Thoracic aorta (tissue), 2 donors: Measurements from ENCODE around the gene TMEM218. TPM values are rescaled to one million over a fixed set of nuclear protein-coding genes. Genes with fewer than 3 reads are reported as not detected.

Experiments
- ATAC-seq: fragments of 150-250 bp; one replicate; pipeline ENCODE4 v1.8.0; 2017; ENCODE audit warnings: low read depth; ENCODE audit not compliant: insufficient number of reproducible peaks, low FRiP score
- DNase-seq: peaks from one replicate; pipeline ENCODE4 v3.0.0-alpha.2; 2020; ENCODE audit warnings: low spot score
- H3K27ac ChIP-seq, 2 donors: fragments of 200-600 bp; sonication (generic); 1 replicate in 1 of 2; 2 replicates in 1 of 2; pipeline ENCODE4 v1.5.1; 2016; ENCODE audit warnings: mild to moderate bottlenecking in 2 of 2, moderate library complexity in 2 of 2
- H3K27me3 ChIP-seq: fragments of 200-600 bp; sonication (generic); replicated peaks from 2 replicates; pipeline ENCODE4 v1.6.0; 2016; ENCODE audit warnings: mild to moderate bottlenecking; ENCODE audit not compliant: insufficient read depth
- H3K36me3 ChIP-seq: fragments of 200-600 bp; sonication (generic); one replicate; pipeline ENCODE4 v1.5.1; 2016
- H3K4me1 ChIP-seq, 2 donors: fragments of 200-600 bp; sonication (generic); 1 replicate in 1 of 2; 2 replicates in 1 of 2; pipeline versions ENCODE4 v1.5.1 to v1.6.0; 2016; ENCODE audit warnings: low read depth in 2 of 2, mild to moderate bottlenecking in 1 of 2; ENCODE audit not compliant: control insufficient read depth in 1 of 2
- H3K4me3 ChIP-seq: fragments of 200-600 bp; sonication (generic); 2 replicates; pipeline ENCODE4 v1.5.1; 2016; ENCODE audit warnings: mild to moderate bottlenecking
- H3K9me3 ChIP-seq: fragments of 200-600 bp; sonication (generic); 2 replicates; pipeline ENCODE4 v1.5.1; 2016
- total RNA-seq, 2 donors: library from RNA; depleted of rRNA; stranded (reverse); fragments of >200 nt; gene quantifications; one replicate each; pipeline versions ENCODE4 v1.1.0 to v1.2.3, GENCODE V29; 2016
- TF ChIP-seq, protein P1 (sequence below): fragments of 200-600 bp; sonication (generic); IDR thresholded peaks from one replicate; pipeline ENCODE4 v1.5.1; 2019; ENCODE audit warnings: antibody characterized with exemption

TMEM218 gene
- total RNA-seq, 2 donors from 2014 or later: 15.2 to 17.7 TPM

- DNase-seq (no peak), ATAC-seq (no peak)
- TF ChIP-seq, protein P1, sequence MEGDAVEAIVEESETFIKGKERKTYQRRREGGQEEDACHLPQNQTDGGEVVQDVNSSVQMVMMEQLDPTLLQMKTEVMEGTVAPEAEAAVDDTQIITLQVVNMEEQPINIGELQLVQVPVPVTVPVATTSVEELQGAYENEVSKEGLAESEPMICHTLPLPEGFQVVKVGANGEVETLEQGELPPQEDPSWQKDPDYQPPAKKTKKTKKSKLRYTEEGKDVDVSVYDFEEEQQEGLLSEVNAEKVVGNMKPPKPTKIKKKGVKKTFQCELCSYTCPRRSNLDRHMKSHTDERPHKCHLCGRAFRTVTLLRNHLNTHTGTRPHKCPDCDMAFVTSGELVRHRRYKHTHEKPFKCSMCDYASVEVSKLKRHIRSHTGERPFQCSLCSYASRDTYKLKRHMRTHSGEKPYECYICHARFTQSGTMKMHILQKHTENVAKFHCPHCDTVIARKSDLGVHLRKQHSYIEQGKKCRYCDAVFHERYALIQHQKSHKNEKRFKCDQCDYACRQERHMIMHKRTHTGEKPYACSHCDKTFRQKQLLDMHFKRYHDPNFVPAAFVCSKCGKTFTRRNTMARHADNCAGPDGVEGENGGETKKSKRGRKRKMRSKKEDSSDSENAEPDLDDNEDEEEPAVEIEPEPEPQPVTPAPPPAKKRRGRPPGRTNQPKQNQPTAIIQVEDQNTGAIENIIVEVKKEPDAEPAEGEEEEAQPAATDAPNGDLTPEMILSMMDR: no peak
- H3K36me3 ChIP-seq: no peaks in the 10 kb centered on the region
- H3K4me3 ChIP-seq: no peak overlapping the region
- no peak overlapping the region for H3K27ac ChIP-seq
- H3K4me1 ChIP-seq: no peaks in the 10 kb centered on the region
- H3K27me3 ChIP-seq: no peaks in the 10 kb centered on the region
- H3K9me3 ChIP-seq: no peaks in the 10 kb centered on the region
Observed at GRCh38 chr11:125155767-125156166, 44.3 kb upstream of the TMEM218 start.

- ATAC-seq (no peak), DNase-seq (no peak)
- Histone ChIP-seq H3K36me3 (no peaks in the 10 kb centered on the region), H3K9me3 (no peaks in the 10 kb centered on the region), H3K4me3 (no peak overlapping the region), H3K4me1 (no peaks in the 10 kb centered on the region), H3K27ac (no peak overlapping the region), H3K27me3 (no peaks in the 10 kb centered on the region)
- TF ChIP-seq, protein P1: no peak
Observed at GRCh38 chr11:125155100-125155444, 43.6 kb upstream of the TMEM218 start.

DNA sequence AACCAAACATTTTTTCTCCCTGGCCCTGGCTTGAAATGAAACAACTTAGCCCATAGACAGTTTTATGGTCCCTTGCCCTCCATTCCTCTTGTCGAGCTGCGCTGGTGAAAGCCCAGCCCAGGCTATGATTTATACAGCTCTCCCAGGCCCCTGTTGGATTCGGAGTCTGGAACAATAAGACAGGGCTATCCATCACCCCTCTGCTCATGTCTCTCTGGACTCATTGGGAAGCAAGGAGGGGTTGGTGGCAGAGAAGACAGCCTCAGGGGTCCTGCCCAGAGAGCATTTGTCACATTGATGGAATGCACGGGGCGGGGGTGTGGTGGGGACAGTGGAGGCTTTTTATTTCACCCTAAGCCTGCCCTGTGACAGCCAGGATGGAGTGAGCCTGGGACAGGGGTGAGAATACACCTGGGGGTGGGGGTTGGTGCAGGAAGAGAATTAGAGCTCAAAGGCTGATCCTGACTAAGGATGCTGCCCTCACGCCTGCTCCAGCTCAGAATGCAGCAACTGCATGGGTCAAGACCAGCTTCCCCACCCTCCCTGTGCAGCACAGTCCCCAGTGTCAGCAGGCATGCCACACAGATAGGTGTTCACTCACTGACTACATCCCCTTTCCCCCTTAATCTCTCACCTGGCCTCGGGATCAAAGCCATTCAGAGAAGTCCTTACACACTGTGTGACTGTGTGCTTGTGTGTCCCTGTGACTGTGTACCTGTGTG is 43.1 kb upstream of the TMEM218 start:
- no peak for ATAC-seq
- no peaks in the 10 kb centered on the region for H3K9me3 ChIP-seq
- no peak overlapping the region for H3K27ac ChIP-seq
- no peaks in the 10 kb centered on the region for H3K36me3 ChIP-seq
- no peaks in the 10 kb centered on the region for H3K27me3 ChIP-seq
- H3K4me3 ChIP-seq: no peak overlapping the region
- DNase-seq: no peak
- H3K4me1 ChIP-seq: no peaks in the 10 kb centered on the region
- TF ChIP-seq, protein P1: no peak

DNA sequence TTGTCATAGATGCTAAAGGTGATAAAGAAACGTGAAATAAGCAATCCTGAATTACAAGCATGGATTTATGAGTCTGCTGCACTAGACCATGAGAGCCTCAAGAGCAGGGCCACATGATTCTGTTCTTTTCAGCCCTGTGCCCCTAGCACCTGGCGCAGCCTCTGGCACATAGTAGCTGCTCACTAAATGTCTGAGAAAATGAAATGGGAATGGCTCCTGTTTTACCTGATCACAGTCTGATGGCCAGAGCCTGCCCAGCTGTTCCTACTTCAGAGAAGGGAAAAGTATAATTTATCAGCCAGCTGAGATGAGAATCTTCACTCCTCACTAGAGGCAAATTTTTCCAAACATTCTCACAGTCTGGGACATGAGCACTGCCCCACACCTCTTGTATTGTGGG is 42.4 kb upstream of the TMEM218 start:
- Histone ChIP-seq H3K9me3 (no peaks in the 10 kb centered on the region), H3K4me3 (no peak overlapping the region), H3K36me3 (no peaks in the 10 kb centered on the region), H3K27me3 (no peaks in the 10 kb centered on the region), H3K4me1 (no peaks in the 10 kb centered on the region), H3K27ac (no peak overlapping the region)
- no peak for ATAC-seq
- no peak for DNase-seq
- TF ChIP-seq, protein P1: no peak

DNA sequence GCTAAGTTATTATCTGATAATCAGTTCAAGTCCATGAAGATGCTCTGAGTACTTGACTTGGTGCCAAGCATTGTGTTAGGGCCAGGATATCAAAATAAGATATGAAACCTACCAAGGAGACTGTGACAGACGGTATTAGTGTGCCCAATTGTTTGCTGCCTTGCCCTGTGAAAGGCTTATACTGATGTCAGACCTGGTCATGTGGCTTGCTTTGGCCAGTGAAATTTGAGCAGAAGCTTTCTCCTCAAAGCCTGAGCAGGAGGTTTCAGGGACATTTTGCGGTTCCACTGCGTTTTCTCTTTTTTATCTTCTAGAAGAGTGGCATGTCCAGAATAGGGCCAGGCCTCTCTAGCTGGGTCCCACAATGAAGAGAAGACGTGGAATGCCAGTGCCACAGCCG is 37.3 kb upstream of the TMEM218 start:
- H3K27ac ChIP-seq: no peak overlapping the region
- H3K36me3 ChIP-seq: no peaks in the 10 kb centered on the region
- no peaks in the 10 kb centered on the region for H3K9me3 ChIP-seq
- H3K27me3 ChIP-seq: no peaks in the 10 kb centered on the region
- DNase-seq (no peak), ATAC-seq (no peak)
- H3K4me1 ChIP-seq: no peaks in the 10 kb centered on the region
- H3K4me3 ChIP-seq: no peak overlapping the region
- TF ChIP-seq, protein P1: no peak
